GM18858 (cell line): ENCODE results near the gene GABRA6.
"Not testable (repeated sequence)": the region's sequence is repeated elsewhere in the genome, so short reads cannot be mapped to it uniquely, and the experiment has no call there.

Experiments used
- ATAC-seq: cut with Tn5 transposase; IDR thresholded peaks from one replicate; pipeline ENCODE4 v1.9.1; 2021; ENCODE audit not compliant: unreplicated experiment

Gene GABRA6

DNA sequence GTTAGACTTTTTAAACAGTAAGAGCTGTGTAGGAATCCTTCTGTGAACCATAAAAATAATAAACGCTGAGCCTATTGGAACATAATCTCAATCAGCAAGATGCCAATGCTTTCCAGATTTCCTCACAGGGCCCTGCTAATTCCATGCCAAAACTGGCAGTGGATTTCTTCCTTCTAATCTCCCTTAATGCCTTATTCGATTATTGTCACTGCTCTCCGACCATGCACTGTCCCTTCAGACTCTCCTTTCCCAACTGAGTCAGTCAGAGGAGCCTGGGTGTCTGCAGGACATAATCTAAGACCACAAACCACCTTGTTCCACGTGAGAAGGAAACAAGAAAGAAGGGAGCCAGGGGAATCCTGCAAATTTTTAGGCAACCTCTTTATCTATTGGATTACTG lies at the start of gene GABRA6:
GABRA6 (plus strand) TSS at position 261 of the 400 bp plus-strand sequence. CDS start 269 bp downstream, outside the sequence.
- ATAC-seq: no peak

DNA sequence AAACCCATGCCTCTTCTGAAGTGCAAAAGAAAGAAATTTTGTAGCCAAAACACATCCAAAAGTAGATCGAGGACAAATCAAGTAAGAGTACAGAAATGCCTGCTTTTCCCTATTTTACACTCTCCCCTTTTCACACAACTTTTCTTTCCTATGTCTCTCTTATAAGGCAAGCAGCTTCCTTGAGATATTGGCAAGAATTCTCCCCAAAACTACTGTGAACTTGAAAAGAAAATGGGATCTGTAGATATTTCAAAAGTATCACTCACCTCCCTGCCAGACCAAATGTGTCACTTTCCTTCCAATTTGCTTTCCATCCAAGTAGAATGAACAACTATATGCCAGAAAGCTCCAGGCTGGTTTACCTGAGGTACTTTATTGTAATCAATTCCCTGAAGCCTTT lies 47.9 kb upstream of the GABRA6 start:
- ATAC-seq: no peak

DNA sequence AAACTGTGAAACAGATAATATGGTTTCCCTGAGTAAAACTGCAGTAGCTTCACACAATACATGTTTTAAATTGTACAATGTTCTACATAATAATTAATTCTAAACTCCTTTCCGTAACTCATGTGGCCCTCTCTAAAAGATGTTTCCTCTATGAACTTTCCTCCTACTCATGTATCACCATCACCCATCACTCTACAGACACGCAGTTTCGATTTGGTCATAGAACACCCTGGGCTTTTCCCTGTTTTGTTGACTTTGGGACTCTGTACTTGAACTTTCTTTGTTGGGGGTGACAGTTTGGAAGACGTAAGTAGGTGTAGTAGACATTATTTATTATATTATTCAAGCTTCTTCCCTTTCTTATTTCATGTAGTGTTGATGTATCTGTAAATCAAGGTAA lies 44.1 kb upstream of the GABRA6 start:
- ATAC-seq: no peak

DNA sequence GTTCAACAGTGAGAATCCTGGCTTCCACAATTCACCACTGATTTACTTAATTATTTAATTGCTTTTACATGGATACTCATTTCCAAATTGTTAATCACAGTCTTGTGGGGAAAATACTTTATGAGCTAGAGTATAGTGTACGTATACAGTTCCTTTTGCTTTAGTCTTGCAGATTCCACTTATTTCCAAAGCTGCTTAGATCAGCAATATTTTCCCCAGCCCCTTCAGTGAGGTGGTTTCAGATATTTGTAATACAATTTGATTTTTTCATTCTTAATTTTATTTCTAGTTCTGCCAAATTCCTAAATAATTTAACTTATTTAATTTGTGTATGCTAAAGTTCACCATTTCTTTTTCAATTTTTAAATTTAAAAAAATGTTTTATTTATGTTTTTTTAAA lies 40.3 kb upstream of the GABRA6 start:
- no peak for ATAC-seq

DNA sequence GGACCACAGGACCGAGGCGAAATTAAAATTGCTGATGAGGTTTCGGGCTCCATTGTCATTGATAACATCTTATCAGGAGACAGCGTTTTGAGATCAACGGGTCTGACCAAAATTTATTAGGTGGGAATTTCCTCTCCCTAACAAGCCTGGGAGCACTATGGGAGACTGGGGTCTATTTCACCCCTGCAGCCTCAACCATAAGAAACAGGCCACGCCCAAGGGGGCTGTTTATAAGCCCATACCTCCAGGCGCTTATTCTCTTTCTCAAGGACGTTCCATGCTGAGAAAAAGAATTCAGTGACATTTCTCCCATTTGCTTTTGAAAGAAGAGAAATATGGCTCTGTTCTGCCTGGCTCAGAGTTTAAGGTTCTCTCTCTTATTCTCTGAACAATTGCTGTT lies 33.6 kb upstream of the GABRA6 start:
- not testable (repeated sequence) for ATAC-seq

DNA sequence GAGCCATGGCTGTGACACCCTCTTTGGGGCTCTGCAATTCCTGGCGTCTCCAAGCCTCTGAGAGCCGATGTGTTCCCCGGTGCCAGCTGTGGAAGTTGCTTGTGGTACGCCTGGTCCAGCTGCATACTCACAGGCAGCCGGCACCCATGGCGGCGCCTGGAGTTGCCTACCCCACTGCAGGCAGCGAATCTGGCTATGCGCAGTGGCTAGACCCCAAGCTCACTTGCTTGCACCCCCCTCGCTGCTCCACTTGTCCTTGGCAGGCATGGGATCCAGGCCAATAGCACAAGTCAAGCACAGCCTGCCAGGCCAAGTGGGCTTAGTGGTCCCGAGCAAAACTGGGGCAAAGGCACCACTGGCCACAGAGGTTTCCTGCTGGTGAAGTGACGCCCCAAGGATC lies 24.7 kb upstream of the GABRA6 start:
- ATAC-seq: no peak

DNA sequence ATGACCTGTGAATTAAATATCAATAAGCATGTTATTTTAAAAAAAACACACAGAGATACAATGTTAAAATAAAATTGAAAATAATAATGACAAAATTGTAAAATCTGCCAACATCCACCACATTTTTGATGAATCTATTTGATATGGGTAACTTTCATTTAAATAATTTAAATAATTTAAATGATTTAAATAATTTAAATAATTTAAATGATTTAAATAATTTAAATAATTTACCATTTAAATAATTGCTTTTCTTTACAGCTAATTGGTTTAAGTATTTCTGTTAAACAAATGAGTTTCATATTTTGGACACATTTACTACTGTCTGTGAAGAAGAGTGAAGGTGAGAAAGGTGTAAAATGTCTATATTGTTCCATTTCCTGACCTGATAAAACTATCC lies 22.1 kb upstream of the GABRA6 start:
- ATAC-seq: no peak

DNA sequence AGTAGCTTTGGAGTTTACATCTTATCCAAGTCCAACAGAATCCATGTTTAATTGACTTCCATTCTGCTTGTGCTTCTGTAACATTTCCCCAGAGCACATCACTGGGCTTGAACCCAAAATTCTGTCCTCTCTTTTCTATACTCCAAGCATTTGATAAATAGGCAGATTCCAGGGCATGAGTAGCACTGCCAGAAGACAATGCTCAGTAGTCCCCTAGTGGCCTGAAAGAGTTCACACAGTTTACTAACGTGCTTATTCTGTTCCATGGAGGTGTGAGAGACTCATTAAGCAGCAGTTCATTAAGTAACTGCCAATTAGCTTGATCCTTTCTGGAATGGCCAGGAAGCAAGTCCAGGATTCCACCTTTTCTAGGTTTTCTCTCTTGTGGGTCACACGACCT lies 9.4 kb upstream of the GABRA6 start:
- ATAC-seq: no peak

DNA sequence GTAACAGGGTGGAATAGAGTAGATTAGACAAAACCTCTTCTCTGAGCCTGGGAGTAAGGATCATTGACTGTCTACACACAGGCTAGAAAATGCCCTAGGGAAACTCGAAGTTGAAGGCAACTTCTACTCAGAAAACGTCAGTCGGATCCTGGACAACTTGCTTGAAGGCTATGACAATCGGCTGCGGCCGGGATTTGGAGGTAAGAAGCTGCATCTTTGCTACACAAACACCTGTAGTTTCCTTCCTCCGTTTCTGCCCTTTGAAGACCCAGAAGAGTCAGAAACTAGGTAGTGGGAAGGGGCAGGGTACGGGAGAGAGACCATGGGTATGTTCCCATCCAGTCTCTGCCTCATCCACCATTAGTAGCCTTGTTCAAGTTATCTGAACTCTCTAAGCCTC lies 628 bp downstream of the GABRA6 start:
- no peak for ATAC-seq

DNA sequence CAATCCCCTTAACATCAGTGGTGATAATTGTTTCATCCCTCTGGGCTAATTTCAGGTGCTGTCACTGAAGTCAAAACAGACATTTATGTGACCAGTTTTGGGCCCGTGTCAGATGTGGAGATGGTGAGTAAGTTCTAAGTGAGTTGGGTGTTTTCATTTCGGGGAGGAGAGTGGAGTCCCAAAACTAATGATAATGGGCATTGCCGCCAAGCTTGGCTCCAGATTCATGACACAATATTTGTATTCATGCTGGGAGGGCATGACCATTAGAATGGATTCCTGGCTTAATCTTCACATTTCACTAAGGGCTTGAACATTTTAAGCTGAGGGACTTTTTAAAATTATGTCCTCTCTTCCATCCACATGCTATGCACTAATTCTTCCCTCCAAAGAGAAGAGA lies 1.4 kb downstream of the GABRA6 start:
- no peak for ATAC-seq

DNA sequence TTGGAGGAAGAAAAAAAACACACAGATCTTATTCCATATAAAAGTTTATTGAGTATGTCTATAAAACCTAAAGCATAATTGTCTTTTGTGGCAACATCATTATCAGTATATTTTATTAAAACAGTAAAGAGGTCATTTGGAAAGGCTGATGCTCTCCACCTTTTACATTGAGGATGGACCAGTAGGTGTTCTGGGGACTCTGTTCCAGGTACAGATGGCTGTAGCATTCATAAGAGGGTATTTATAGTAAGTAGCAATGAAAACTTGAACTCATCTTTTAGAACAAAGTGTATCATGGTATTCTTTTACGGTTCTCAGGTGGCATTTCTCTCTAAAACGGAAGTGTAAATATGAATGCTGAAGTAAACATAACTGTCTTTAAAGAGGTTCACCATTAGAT lies 1.8 kb downstream of the GABRA6 start:
- ATAC-seq: no peak

DNA sequence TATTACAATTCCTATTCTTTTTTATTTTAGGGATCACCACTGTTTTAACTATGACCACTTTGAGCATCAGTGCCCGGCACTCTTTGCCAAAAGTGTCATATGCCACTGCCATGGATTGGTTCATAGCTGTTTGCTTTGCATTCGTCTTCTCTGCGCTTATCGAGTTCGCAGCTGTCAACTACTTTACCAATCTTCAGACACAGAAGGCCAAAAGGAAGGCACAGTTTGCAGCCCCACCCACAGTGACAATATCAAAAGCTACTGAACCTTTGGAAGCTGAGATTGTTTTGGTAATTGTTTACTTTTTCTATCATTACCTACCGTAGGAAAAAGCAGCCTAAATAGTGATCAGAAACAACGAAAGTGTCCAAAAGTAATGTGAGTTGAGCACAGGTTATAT lies 6.4 kb downstream of the GABRA6 start:
- no peak for ATAC-seq

DNA sequence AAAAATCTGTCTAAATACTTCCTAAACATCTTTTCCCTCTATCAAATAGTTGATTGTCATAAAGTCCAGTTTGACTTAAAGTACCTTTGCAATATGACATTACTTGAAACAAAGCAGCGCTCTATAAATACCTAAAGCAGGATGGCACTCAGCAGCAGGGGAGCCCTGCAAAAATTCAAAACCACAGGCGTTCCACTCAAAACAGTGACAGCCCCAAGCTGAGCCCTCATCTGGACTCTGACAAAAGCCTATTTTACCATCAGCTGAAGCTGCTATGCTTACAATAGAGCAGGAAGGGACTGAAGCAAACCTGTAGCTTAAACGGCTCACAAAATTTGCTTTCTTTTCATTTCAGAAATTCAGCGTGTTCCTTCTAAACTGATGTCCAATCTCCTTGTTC lies 11.5 kb downstream of the GABRA6 start:
- no peak for ATAC-seq

DNA sequence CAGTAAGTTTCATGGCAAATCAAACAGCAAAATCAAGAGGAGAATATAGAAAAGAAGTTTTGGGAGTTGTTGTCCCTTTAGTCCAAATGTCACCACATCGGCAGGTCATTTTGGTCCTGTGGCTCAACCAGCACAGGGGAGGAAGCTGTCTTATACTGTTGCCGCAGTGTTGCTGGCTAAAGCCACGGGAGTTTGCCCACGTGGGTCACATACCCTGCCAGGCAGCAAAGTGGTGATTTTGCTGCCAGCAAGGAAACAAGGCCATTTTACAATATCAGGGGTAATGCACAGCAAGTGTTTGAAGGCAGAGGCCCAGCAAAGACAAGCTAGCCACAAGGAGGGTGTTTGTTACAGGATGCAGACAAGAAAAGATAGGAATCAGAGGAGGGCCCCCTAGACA lies 14.5 kb downstream of the GABRA6 start:
- ATAC-seq: no peak

DNA sequence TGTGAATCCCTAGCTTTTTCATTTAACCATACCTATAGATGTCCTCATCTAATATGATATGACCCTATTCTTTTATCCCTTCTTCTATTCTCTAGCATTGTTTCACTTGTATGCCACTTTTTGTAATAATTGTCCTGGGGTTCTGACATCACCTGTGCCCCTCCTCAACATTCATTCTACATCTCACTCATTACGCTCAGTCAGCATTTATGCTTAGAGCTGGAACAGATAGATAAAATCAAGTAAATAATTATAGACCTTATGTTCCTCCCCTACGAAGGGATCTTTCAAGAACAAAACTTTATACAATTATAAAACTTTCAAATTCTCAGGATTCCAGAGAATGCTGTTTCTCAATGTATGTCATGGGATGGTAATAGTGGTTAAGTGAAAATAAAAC lies 18.0 kb downstream of the GABRA6 start:
- ATAC-seq: no peak

DNA sequence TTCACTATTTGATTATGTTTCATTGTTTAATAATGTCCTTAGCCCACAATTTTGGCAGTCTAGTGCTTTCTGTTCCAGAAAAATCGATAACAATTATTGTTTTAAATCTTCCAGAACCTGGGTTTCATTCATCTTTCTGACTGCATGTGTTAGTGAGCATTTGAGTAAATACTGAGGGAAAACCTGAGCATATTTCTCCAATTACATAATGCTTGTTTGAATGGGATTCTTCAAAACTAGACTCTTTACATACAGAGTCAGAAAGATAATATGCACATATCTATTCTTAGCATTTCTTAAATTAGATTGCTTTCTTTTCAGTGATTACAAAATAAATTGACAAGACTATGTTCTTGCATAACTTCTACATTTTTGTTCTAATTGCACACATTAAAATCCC lies 21.9 kb downstream of the GABRA6 start:
- ATAC-seq: no peak

DNA sequence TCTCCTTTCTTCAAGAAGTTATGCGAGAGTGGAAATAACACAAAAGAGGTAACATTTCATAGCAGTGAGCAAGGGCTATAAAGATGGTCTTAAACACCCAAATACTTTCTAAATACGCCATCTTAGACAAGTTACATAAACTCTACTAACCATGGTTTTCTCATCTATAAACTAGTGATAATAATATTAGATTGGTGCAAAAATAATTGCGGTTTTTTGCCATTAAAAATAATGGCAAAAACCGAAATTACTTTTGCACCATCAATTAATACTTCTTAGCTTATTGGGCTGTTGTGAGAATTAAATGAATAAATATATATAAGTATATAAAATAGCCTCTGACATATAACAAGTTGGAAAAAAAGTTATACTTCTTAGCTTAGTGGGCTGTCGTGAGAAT lies 23.7 kb downstream of the GABRA6 start:
- ATAC-seq: no peak

DNA sequence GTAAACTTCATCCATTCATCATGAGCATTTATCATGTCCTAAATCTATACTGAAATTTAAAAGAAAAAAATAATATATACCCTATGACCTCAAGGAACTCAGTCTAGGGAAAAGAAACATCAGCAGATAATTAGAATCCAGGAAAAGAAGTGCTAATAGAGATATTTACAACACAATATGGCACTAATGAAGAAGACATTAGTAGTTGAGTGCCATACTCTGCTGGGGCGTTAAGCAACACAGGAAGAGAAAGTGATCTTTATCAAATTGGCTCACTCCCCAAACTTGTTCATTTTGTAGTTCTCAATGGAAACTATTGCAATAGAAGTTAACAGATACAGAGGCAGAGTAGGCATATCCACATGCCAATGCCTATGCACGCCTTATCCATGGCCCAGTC lies 27.5 kb downstream of the GABRA6 start:
- no peak for ATAC-seq

DNA sequence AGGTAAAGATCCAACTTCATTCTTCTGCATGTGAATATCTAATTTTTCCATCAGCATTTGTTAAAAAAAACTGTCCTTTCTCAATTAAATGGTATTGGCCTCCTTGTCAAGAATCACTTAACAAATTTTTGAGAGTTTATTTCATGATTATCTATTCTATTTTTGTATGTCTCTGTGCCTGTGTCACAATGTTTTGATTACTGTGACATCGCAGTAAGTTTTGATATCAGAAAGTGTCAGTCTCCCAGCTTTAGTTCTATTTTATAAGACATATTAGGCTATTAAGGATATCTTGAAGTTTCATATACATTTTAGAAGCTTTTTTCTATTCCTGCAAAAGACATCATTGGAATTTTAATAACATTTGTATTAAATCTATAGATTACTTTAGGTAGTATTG lies 33.6 kb downstream of the GABRA6 start:
- no peak for ATAC-seq

DNA sequence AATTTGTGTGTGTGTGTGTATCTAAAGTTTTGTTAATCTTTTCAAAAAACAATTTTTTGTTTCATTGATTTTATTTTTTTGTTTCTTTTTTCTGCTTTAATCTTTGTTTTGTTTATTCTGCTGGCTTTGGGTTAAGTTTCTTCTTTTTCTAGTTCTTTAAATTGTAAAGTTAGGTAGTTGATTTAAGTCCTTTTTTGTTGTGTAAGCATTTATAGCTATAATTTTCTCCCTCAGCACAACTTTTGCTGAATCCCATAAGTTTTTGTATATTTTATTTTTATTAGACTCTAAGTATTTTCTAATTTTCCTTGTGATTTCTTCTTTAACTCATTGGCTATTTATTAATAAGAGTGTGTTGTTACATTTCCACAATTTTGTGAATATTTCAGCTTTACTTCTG lies 34.9 kb downstream of the GABRA6 start:
- ATAC-seq: no peak

DNA sequence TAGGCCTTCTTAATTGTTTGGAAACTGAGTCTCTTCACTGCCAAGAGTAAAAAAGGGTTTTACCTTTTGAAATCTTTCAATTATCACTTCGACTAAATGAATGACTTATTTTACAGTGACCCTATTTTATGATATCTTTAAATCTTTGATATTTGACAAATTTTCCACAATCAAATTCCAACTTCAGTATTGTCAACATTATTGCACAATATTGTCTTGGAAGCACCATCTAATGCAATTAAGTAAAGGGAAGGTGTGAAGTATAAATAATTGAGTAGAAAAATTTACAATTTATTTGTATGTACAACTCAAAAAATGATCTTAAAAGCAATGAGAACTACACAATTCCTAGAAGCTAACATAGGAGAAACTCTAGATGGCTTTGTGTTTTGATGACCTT lies 49.2 kb downstream of the GABRA6 start:
- no peak for ATAC-seq

DNA sequence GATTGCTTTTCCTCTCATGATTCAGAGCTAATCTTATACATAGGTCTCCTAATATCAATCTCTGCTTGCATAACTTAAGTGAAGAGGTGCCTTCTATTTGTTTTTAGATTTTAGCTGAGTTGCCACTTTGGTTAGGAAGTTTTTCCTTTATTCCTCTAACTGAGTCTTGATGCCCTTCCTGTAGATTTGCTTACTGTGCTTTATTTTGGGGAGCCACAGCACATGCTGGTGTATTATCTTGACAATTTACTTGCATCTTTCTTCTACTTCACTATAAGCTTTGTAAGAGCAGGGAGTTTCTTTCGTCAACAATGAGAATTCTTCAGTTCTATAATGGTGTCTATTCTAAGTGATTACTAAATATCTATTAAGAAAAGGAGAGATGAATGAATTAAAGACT lies 54.9 kb downstream of the GABRA6 start:
- ATAC-seq: no peak

DNA sequence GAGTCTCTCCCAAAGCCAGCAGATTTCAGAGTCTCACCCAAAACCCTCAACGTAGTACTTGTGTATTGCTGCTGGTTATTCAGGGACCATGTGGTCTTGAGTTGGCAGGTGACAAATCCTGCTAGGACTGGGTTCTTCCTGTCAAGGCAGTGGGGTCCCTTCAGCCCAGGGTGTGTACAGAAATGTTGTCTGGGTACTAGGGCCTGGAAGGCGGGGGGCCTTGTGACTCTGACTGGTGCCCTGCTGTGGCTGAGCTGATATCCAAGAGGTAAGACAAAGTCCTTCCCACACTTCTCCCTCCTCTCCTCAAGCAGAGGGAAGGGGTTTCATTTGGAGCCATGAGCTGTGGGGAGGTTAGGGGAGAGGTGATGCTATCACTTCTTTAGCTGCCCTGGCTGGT lies 58.8 kb downstream of the GABRA6 start:
- ATAC-seq: no peak

DNA sequence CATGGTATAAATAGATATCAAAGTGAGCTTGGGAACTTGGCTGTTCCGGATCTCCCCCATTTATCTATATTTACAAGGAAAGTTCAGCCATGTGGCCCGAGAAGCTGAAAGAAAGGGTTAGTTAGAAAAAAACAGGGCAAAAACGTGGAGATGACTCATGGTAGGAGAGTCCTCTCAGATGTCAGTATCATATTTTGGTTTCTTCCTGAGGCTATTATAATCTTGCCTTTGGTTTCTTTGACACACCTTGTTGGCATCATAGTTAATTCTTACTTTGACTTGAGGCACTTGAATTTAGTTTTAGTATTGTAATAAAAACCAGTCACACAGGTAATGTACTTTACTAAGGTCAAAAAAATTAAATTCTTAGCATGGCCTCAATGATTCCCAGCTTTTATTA lies 59.9 kb downstream of the GABRA6 start:
- ATAC-seq: no peak
